NCI-H128 (cell line): ENCODE data around the gene ZKSCAN4.

ENCODE experiments used
- DNase-seq: peaks from one replicate; lab custom pipeline; 2025; ENCODE audit not compliant: unreplicated experiment; lab: John Stamatoyannopoulos, UW

ZKSCAN4 gene

DNA sequence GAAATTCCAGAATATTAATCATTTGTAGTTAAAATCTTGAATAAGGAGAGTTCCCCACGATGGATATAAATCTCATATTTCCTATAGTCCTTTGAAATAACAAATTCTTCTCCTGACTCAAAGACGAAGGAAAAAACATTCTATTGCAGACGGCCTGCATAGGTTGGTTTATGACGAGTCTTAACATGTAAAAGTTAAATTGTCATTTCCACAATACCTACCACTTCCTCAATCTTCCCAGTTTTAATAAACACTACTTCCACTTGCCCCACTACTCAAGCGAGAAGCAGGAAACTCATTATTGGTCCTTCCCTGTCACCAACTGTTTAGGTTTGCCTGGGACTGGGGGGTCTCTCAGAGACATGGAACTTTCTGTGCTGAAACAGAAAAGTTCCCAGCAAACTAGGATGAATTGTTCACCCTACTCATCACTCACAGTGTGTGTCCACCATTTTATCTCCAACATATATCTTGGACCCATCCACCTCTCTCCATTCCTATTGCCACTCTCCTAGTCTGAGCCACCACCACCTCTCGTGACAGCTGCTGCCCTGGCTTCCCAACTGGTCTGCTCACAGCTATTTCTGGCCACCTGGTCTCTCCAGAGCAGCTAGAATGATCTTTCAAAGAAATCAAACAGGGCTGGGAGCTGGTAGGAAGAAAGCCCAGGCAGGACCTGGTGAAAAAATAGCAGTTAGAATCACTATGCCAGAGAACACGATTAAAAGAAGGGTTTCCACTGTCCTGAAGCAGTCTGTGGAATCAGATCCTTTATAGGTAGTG is 42.1 kb downstream of the ZKSCAN4 start:
- DNase-seq, result no peak

DNA sequence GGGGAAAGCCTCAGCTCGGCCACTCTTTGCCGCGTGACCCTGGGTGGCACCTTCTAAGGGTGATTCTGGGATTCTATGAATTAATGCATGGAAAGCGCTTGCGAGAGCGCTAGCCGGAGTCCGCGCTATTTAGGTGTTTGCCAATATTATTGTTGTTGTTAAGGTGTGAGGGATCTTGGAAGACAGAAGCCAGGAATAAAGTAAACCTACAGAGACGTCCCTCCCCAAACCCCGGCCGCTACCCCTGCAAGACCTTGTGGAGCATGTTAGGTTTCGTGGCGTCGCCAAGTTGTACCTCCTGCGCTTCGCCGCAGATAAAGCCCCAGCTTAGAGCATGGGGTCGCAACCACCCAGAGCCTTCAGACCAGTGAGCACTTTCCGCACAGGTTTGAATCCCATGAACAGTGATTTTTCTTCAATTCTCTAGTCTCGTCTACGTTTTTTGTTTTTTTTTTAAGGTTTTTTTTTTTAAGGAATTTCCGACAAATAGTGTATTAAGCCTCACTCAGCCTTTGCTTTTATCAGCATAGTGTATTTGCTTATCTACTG is 43.9 kb downstream of the ZKSCAN4 start:
- DNase-seq, result no peak

DNA sequence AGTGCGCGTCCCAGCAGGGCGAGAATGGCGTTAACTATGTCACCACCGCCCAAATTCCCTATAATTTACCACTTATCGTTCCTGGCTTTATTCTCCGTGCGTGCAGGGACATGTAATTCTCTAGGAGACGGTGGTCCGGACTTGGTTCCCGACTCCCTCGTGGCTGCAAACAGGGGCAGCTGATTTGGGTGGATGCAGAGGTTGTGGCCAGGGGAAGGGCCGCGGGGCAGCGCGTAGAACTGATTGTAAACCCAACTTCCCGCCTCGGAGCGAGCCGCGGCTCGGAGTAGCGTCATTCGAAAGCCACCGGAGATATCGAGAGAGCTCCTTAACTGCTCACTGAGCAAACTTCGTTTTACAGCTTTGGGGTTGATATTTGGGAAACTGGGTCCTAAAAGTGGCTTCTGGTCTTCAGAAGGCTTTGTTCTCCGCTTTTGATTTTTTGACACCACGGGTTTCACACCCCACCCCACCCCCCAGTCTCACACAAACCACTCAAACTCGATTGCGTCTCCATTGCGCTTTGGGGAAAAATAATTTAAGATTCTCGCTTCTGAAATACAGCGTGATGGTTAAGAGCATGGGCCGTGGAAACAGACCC is 44.5 kb downstream of the ZKSCAN4 start:
- no peak for DNase-seq

DNA sequence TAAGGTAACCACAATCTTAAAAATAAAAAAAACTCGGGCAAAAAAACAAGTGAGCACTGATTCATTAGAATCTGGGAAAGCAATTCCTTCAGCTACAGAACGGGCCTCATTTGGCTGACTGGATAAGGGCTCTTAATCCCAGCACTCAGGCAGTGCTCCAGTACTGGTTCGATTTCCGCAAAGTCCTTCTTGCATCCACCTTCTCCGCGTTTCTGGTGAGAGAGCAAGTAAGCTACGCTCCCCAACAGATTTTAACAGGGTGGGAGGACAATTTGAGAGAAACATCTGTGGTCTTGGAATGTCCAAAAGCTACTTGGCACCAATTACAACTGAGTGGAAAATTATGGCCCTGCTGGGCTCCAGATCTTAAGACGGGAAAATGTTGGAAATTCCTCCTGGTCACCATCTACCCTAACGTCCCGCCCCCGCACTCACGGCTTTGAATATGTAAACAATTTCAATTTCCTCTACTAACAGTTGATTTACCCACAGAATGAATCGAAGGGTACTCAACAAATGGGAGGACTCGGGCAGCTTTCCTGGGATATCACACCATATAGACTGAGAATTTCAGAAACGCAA is 45.0 kb downstream of the ZKSCAN4 start:
- no peak for DNase-seq

DNA sequence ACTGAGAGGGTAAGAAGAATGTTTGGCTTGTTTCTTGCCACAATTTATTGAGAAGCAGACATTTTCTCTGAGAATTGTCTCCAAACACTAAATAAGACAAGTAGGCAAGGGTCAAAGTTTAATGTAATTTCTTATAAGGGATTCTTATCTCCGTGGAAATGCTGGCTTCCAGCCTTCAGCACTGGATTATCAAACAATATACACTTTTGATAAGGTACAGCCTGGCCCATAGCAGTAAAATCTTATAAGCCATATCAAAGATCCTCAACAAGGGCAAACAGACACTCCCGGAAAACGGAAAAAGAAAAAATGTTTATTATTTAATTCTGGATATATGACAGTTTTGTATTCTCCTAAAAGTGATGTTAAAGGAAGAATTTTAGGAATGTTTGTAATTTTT is 45.5 kb downstream of the ZKSCAN4 start:
- DNase-seq, result no peak

DNA sequence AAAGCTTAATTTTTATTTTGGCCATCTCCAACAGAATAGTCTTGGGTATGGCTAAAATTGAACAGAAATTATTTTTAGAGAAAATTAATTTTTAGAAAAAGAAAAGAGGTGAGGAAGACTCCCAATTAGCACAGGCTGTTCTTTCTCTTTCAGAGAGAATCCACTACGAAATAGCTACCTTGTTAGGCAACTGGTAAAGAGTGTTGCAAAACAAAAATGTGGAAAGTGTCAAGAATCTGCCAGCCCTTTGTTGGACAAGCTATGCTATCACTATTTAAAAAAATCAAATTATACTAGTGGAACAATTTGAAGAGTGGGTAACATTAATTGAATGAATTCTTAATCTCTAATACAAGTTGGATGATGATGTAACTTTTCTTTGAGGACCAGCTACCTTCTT is 46.2 kb downstream of the ZKSCAN4 start:
- no peak for DNase-seq

DNA sequence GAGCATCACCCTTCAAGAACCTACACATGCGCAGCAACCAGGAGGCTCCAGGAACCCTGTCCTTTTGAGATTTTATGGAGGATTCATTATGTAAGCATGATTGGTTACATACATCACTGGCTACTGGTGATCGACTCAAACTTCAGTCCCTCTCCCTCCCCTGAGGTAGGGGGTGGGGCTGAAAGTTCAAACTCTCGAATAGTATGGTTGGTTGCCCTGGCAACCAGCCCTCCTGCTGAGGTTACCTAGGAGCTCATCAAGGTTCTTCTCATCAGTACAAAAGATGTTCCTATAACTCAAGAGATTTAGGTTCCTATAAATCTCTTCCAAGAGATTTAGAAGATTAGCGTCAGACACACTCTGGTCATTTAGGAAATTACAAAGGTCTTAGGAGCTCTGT is 48.9 kb downstream of the ZKSCAN4 start:
- DNase-seq, result no peak

DNA sequence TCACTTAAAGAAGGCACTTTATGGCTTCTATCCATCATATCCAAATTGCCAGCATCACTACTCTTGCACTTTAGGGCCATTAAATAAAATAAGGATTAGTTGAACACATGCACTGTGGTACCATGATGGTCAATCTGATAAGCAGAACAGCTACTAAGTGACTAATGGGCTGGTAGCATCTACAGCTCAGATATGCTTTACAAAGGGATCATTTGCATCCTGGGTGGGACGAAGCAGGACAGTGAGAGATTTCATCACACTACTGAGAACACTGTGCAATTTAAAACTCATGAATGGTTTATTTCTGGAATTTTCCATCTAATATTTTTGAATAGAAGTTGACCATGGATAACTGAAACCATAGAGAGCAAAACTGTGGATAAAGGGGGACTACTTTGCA is 52.0 kb downstream of the ZKSCAN4 start:
- no peak for DNase-seq
